Activated T-cell treated with anti-CD3 and anti-CD28 coated beads, Interleukin-2, amount 50 U/mL, for 72 hours (primary cell): ENCODE data around the gene GALK1. TPM values are rescaled to one million over a fixed set of nuclear protein-coding genes. Genes with fewer than 3 reads are reported as not detected.

ENCODE experiments used
- ATAC-seq, 2 donors: fragments of 150-1000 bp; cut with Tn5 transposase; replicated peaks in 1 of 2; 2 replicates each; pipeline ENCODE4 v1.10.0; 2021; ENCODE audit warnings: moderate library complexity in 2 of 2, mild to moderate bottlenecking in 1 of 2
- DNase-seq, 2 donors: peaks; one replicate each; pipeline ENCODE4 v3.0.0; 2021 to 2022; ENCODE audit warnings: mixed read lengths in 1 of 2
- H3K27ac Mint-ChIP-seq: one replicate; pipeline ENCODE4 v1.8.0; 2022; ENCODE audit warnings: mild to moderate bottlenecking, moderate library complexity, mixed read lengths
- H3K27me3 Mint-ChIP-seq: one replicate; pipeline ENCODE4 v1.8.0; 2022; ENCODE audit warnings: low read depth, mixed read lengths
- H3K36me3 Mint-ChIP-seq, 2 donors: one replicate each; pipeline ENCODE4 v1.8.0; 2022; ENCODE audit warnings: mixed read lengths in 2 of 2, mild to moderate bottlenecking in 1 of 2; ENCODE audit not compliant: insufficient read depth in 2 of 2
- H3K4me1 Mint-ChIP-seq: one replicate; pipeline ENCODE4 v1.8.0; 2022; ENCODE audit warnings: low read depth, mixed read lengths
- H3K4me3 Mint-ChIP-seq, 2 donors: one replicate each; pipeline ENCODE4 v1.8.0; 2022; ENCODE audit warnings: mild to moderate bottlenecking in 2 of 2, mixed read lengths in 2 of 2, moderate library complexity in 2 of 2
- H3K9me3 Mint-ChIP-seq, 2 donors: one replicate each; pipeline ENCODE4 v1.8.0; 2022; ENCODE audit warnings: mixed read lengths in 2 of 2
- total RNA-seq, 2 donors: library from RNA; stranded (reverse); gene quantifications; one replicate each; pipeline ENCODE4 v1.2.3, GENCODE V29; 2022

Gene GALK1
- total RNA-seq, 2 donors from 2014 or later, result 41.9 to 51.2 TPM

GRCh38 chr17:75803883-75804282 is 38.9 kb upstream of the GALK1 start:
- Mint-ChIP-seq H3K9me3 (no peaks in the 10 kb centered on the region), H3K27me3 (no peaks in the 10 kb centered on the region), H3K4me3 (no peak overlapping the region), H3K27ac (no peak overlapping the region), H3K4me1 (peaks cover 17% of the 10 kb centered on the region), H3K36me3 (peaks cover 1 to 2% of the 10 kb centered on the region in 2 donors)
- no peak for DNase-seq
- no peak for ATAC-seq

- H3K4me3 Mint-ChIP-seq, result no peak overlapping the region
- no peak overlapping the region for H3K27ac Mint-ChIP-seq
- no peaks in the 10 kb centered on the region for H3K9me3 Mint-ChIP-seq
- DNase-seq (no peak), ATAC-seq (no peak)
- no peaks in the 10 kb centered on the region for H3K27me3 Mint-ChIP-seq
- peaks cover 10% of the 10 kb centered on the region for H3K4me1 Mint-ChIP-seq
- H3K36me3 Mint-ChIP-seq, result peaks cover 2 to 3% of the 10 kb centered on the region in 2 donors
Measured at GRCh38 chr17:75799402-75799801, 34.4 kb upstream of the GALK1 start.

DNA sequence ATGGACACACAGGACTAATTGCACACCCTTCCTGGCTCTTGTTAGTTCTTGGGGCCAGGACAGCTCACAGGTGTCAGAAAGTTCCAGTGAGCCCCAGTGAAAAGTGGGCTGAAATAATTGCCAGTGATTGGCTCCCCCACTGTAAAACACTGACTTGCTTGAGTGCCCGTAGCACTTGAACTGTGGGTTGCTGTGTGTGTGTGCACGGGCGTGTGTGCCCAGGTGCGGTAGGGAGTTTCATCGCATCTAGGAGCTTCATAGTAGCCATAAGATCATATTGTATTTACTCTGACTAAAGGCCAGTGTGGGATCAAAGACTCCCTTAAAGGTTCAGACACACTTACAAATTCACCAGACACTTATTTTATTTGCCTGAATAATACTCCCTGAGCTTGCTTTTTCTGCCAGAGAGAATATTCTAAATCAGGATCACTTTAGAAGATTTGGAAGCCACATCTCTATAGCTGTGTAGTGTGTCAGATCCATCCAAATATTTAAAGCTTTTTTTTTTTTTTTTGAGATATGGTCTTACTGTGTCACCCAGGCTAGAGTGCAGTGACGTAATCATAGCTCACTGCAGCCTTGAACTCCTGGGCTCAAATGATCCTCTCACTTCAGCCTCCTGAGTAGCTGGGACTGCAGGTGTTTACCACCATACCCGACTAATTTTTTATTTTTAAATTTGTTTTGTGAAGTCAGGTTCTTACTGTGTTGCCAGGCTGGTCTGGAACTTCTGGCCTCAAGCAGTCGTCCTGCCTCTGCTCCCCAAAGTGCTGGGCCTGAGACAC is 31.0 kb upstream of the GALK1 start:
- Mint-ChIP-seq H3K9me3 (no peaks in the 10 kb centered on the region), H3K27me3 (no peaks in the 10 kb centered on the region), H3K4me3 (no peak overlapping the region), H3K27ac (no peak overlapping the region), H3K4me1 (peaks cover 20% of the 10 kb centered on the region), H3K36me3 (peaks cover 2 to 3% of the 10 kb centered on the region in 2 donors)
- ATAC-seq, result no peak
- no peak for DNase-seq

DNA sequence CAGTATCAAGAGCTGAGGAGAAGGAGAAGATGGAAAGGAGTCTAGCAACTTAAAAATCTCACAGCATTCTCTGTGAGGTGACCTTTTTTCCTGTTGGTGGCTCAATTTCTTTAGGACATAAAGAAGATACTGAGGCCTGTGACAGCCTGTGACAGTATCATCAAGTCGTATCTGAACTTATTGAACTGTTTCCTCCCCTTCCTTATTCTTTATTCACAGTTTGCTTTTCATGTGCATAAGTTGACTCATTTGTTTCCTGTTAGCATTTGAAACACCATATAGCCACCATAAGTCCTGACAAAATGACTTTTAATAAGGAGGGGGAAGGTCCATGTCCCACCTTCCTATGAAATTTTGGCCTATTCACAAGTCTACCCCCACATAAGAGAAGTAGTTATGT is 28.5 kb upstream of the GALK1 start:
- no peak for DNase-seq
- Mint-ChIP-seq H3K27me3 (no peaks in the 10 kb centered on the region), H3K9me3 (no peaks in the 10 kb centered on the region), H3K36me3 (peaks cover 0 to 2% of the 10 kb centered on the region in 2 donors), H3K4me1 (peaks cover 20% of the 10 kb centered on the region), H3K4me3 (peak overlapping the region in 1 of 2 donors; percentile 49), H3K27ac (peak overlapping the region; percentile 83)
- ATAC-seq, result no peak

DNA sequence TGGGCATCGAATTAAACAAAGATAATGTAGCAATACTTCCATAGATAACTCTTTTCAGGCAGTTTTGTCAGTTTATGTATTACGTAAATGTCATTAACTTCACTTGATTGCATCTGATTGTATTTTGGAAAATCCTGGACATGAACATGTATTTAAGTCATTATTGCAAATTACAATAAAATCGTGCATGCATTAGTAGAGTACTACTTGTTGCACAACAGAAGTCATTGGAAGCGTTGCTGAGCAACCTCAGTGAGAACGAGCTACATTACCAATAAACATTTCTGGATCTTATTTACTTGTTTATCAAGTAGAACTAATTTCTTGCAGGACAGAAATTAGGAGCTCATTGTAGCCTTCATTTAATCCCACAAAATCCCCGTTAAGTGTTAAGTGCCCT is 26.3 kb upstream of the GALK1 start:
- no peaks in the 10 kb centered on the region for H3K27me3 Mint-ChIP-seq
- DNase-seq (no peak), ATAC-seq (no peak)
- H3K4me3 Mint-ChIP-seq, result no peak overlapping the region
- no peak overlapping the region for H3K27ac Mint-ChIP-seq
- H3K9me3 Mint-ChIP-seq, result no peaks in the 10 kb centered on the region
- H3K4me1 Mint-ChIP-seq, result peaks cover 35% of the 10 kb centered on the region
- H3K36me3 Mint-ChIP-seq, result peaks cover 0 to 1% of the 10 kb centered on the region in 2 donors

- Mint-ChIP-seq H3K27me3 (no peaks in the 10 kb centered on the region), H3K9me3 (no peaks in the 10 kb centered on the region), H3K36me3 (peaks cover 0 to 8% of the 10 kb centered on the region in 2 donors), H3K4me1 (peaks cover 50% of the 10 kb centered on the region), H3K27ac (peak overlapping the region; percentile 98), H3K4me3 (peak overlapping the region; percentile 90)
- ATAC-seq (peak; percentile 3 to 74), DNase-seq (peak; percentile 45 to 91)
Measured at GRCh38 chr17:75785016-75785890, 20.3 kb upstream of the GALK1 start.

DNA sequence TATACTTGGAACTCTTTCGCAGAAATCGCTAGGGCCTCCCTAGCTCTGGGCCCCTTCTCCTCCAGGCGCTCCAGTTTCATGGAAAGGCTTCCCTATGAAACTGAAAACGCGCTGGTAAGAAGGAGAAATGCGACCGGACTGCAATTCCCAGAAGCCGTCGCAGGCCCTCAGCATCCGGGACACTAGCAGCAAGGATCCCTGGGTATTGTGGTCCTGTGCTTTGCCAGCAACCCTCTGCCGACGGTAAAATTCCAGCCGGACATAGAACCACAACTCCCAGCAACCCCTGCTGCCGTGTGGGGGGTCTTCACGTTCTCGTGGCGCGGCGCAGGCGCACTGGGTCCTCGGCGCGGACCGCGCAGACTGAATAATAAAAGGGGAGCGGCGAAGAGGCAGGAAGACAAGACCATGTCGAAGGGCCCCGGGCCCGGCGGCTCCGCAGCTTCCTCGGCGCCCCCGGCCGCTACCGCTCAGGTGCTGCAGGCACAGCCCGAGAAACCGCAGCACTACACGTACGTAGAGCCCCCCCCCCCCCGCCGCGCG is 19.6 kb upstream of the GALK1 start, which contains the start of gene UNK:
Gene UNK (plus strand): TSS at position 334 of the 543 bp plus-strand sequence. CDS start 75 bp downstream, at position 409.
- Mint-ChIP-seq H3K4me1 (peaks cover 57% of the 10 kb centered on the region), H3K9me3 (no peaks in the 10 kb centered on the region), H3K27me3 (no peaks in the 10 kb centered on the region), H3K36me3 (peaks cover 2 to 11% of the 10 kb centered on the region in 2 donors), H3K27ac (peak within 1 kb of the TSS; percentile 98), H3K4me3 (peak within 1 kb of the TSS; percentile 90)
- peak; percentile 95 to 96 for DNase-seq
- ATAC-seq, result peak; percentile 72 to 74

GRCh38 chr17:75783803-75784472 is 18.9 kb upstream of the GALK1 start:
- Mint-ChIP-seq H3K4me3 (peak overlapping the region; percentile 90), H3K36me3 (peaks cover 3 to 12% of the 10 kb centered on the region in 2 donors), H3K27me3 (no peaks in the 10 kb centered on the region), H3K27ac (peak overlapping the region; percentile 98), H3K9me3 (no peaks in the 10 kb centered on the region), H3K4me1 (peaks cover 59% of the 10 kb centered on the region)
- DNase-seq, result peak; percentile 33 to 44
- peak; percentile 0 to 1 for ATAC-seq

GRCh38 chr17:75783069-75783783 is 18.2 kb upstream of the GALK1 start:
- H3K36me3 Mint-ChIP-seq, result peaks cover 10 to 18% of the 10 kb centered on the region in 2 donors
- H3K27me3 Mint-ChIP-seq, result no peaks in the 10 kb centered on the region
- H3K4me1 Mint-ChIP-seq, result peaks cover 64% of the 10 kb centered on the region
- H3K27ac Mint-ChIP-seq, result peak overlapping the region; percentile 98
- H3K9me3 Mint-ChIP-seq, result no peaks in the 10 kb centered on the region
- peak overlapping the region; percentile 90 for H3K4me3 Mint-ChIP-seq
- DNase-seq (no peak), ATAC-seq (peak; percentile 16)

- peak overlapping the region; percentile 90 to 96 for H3K4me3 Mint-ChIP-seq
- no peaks in the 10 kb centered on the region for H3K27me3 Mint-ChIP-seq
- ATAC-seq (no peak), DNase-seq (no peak)
- H3K27ac Mint-ChIP-seq, result peak overlapping the region; percentile 90
- H3K4me1 Mint-ChIP-seq, result peaks cover 68% of the 10 kb centered on the region
- no peaks in the 10 kb centered on the region for H3K9me3 Mint-ChIP-seq
- peaks cover 23 to 28% of the 10 kb centered on the region in 2 donors for H3K36me3 Mint-ChIP-seq
Measured at GRCh38 chr17:75779987-75780889, 15.2 kb upstream of the GALK1 start.

GRCh38 chr17:75779250-75779986 is 14.4 kb upstream of the GALK1 start:
- peak overlapping the region; percentile 90 for H3K27ac Mint-ChIP-seq
- H3K9me3 Mint-ChIP-seq, result no peaks in the 10 kb centered on the region
- peak; percentile 95 for DNase-seq
- H3K36me3 Mint-ChIP-seq, result peaks cover 21 to 28% of the 10 kb centered on the region in 2 donors
- H3K4me1 Mint-ChIP-seq, result peaks cover 66% of the 10 kb centered on the region
- peak overlapping the region; percentile 90 to 96 for H3K4me3 Mint-ChIP-seq
- no peaks in the 10 kb centered on the region for H3K27me3 Mint-ChIP-seq
- peak; percentile 67 to 69 for ATAC-seq
